GM12878 (cell line): ENCODE measurements around the gene TCF15. TPM values are rescaled to one million over a fixed set of nuclear protein-coding genes. Genes with fewer than 3 reads are reported as not detected.

ENCODE experiments used
- ATAC-seq: fragments of 200-7000 bp; cut with Tn5 transposase; 3 replicates; pipeline ENCODE4 v1.9.1; 2020; ENCODE audit warnings: mild to moderate bottlenecking, moderate library complexity
- BruUV-seq: library from RNA; stranded (reverse); fragments of 400-500 nt; replicated peaks from 2 replicates; lab custom pipeline; 2021; lab: Mats Ljungman, UMichigan
- CTCF ChIA-PET: fragments of 300-600 bp; sonication (Branson Sonifier 250); formaldehyde crosslinking; extraction: SDS; loops from one replicate; lab custom pipeline; 2021; ENCODE audit warnings: inconsistent platforms; lab: Yijun Ruan, JAX
- POLR2A ChIA-PET: fragments of 350-600 bp; formaldehyde crosslinking; extraction: SDS; loops from one replicate; lab custom pipeline; 2021; ENCODE audit warnings: inconsistent platforms; lab: Charles Lee
- RAD21 ChIA-PET: fragments of 300-600 bp; sonication (Branson Sonifier 250); formaldehyde crosslinking; loops from one replicate; lab custom pipeline; 2023; ENCODE audit warnings: antibody characterized with exemption; ENCODE audit not compliant: unreplicated experiment; lab: Charles Lee
- SMC1A ChIA-PET: fragments of 300-600 bp; sonication (Branson Sonifier 250); formaldehyde crosslinking; loops from one replicate; lab custom pipeline; 2023; ENCODE audit not compliant: unreplicated experiment, uncharacterized antibody; lab: Charles Lee
- DNase-seq: peaks from one replicate; pipeline ENCODE4 v3.0.0-alpha.2; 2011; ENCODE audit warnings: low read depth, low spot score
- FAIRE-seq: peaks from 3 replicates; lab custom pipeline; 2011; peaks lifted over from hg19 to GRCh38; lab: Jason Lieb, UNC
- H2AFZ ChIP-seq: 2 replicates; pipeline ENCODE4 v1.6.0; 2011; ENCODE audit warnings: low read depth, low read length, control low read depth; ENCODE audit not compliant: control insufficient read depth
- H3K27ac ChIP-seq: 2 replicates; pipeline ENCODE4 v1.5.1; 2011; ENCODE audit warnings: control low read depth; ENCODE audit not compliant: control insufficient read depth, insufficient read depth
- H3K27me3 ChIP-seq, 2 experiments: replicated peaks in 1 of 2; 2 replicates each; pipeline versions ENCODE4 v1.6.0 to v1.6.1; 2011; ENCODE audit warnings: low read length in 1 of 2; ENCODE audit not compliant: control insufficient read depth in 2 of 2, insufficient read depth in 2 of 2
- H3K36me3 ChIP-seq, 2 experiments: 2 replicates each; pipeline ENCODE4 v1.5.1; 2011; ENCODE audit warnings: low read length in 1 of 2; ENCODE audit not compliant: control insufficient read depth in 2 of 2, insufficient read depth in 2 of 2
- H3K4me1 ChIP-seq: 2 replicates; pipeline ENCODE4 v1.6.1; 2011; ENCODE audit warnings: mild to moderate bottlenecking, low read length, moderate library complexity, mixed read lengths; ENCODE audit not compliant: control insufficient read depth, insufficient read depth
- H3K4me2 ChIP-seq: 2 replicates; pipeline ENCODE4 v1.6.0; 2011; ENCODE audit warnings: control low read depth; ENCODE audit not compliant: control insufficient read depth, insufficient read depth
- H3K4me3 ChIP-seq: fragments of 200-600 bp; sonication (generic); 2 replicates; pipeline ENCODE4 v1.5.1; 2016
- H3K79me2 ChIP-seq: 2 replicates; pipeline ENCODE4 v1.6.0; 2011; ENCODE audit warnings: low read length; ENCODE audit not compliant: control insufficient read depth, insufficient read depth
- H3K9ac ChIP-seq: 2 replicates; pipeline ENCODE4 v1.8.0; 2011; ENCODE audit warnings: low read length, control low read depth, mixed read lengths; ENCODE audit not compliant: control insufficient read depth, insufficient read depth
- H3K9me3 ChIP-seq: replicated peaks from 3 replicates; pipeline ENCODE4 v1.5.1; 2011; ENCODE audit warnings: mild to moderate bottlenecking, low read length; ENCODE audit not compliant: control insufficient read depth, insufficient read depth
- H4K20me1 ChIP-seq: 2 replicates; pipeline ENCODE4 v1.6.0; 2011; ENCODE audit not compliant: control insufficient read depth, insufficient read depth
- ELK1 ChIP-seq: IDR thresholded peaks from 2 replicates; pipeline ENCODE4 v1.6.1; 2012; ENCODE audit warnings: low read depth, low read length, improper control_type of control experiment
- HDAC2 ChIP-seq: fragments of 200-600 bp; sonication (generic); IDR thresholded peaks from 2 replicates; pipeline ENCODE4 v1.6.1; 2017
- HSF1 ChIP-seq: fragments of 150-350 bp; IDR thresholded peaks from 2 replicates; pipeline ENCODE4 v1.6.1; 2014; ENCODE audit warnings: mild to moderate bottlenecking, low read depth, low read length
- IKZF1 ChIP-seq: fragments of 450-650 bp; conservative IDR thresholded peaks from 2 replicates; pipeline ENCODE4 v1.6.1; 2017; ENCODE audit warnings: antibody characterized with exemption, mild to moderate bottlenecking
- NFYB ChIP-seq: IDR thresholded peaks from 2 replicates; pipeline ENCODE4 v1.6.1; 2011; ENCODE audit warnings: low read depth, mild to moderate bottlenecking, low read length, improper control_type of control experiment, moderate library complexity; ENCODE audit not compliant: insufficient read depth
- PML ChIP-seq: IDR thresholded peaks from 2 replicates; pipeline ENCODE4 v1.6.1; 2012; ENCODE audit warnings: low read length, inconsistent platforms
- POLR2AphosphoS5 ChIP-seq: IDR thresholded peaks from 2 replicates; pipeline ENCODE4 v1.6.1; 2011; ENCODE audit warnings: mild to moderate bottlenecking, low read length, inconsistent platforms
- POU2F2 ChIP-seq: IDR thresholded peaks from 3 replicates; pipeline ENCODE4 v1.6.1; 2011; ENCODE audit warnings: low read depth, mild to moderate bottlenecking, low read length, borderline replicate concordance
- RBBP5 ChIP-seq: fragments of 200-600 bp; sonication (generic); conservative IDR thresholded peaks from 2 replicates; pipeline ENCODE4 v1.6.1; 2016
- RELB ChIP-seq: fragments of 450-650 bp; IDR thresholded peaks from 2 replicates; pipeline ENCODE4 v1.6.1; 2017; ENCODE audit warnings: low read depth, mild to moderate bottlenecking, moderate library complexity
- SKIL ChIP-seq: fragments of 450-650 bp; IDR thresholded peaks from 2 replicates; pipeline ENCODE4 v1.6.1; 2017; ENCODE audit warnings: mild to moderate bottlenecking, low read depth, inconsistent platforms; ENCODE audit not compliant: poor library complexity, severe bottlenecking
- SMAD5 ChIP-seq: IDR thresholded peaks from 2 replicates; pipeline ENCODE4 v1.6.1; 2016; ENCODE audit warnings: antibody characterized with exemption, low read depth
- STAT3 ChIP-seq: IDR thresholded peaks from 2 replicates; pipeline ENCODE4 v1.6.1; 2011; ENCODE audit warnings: low read depth, low read length, improper control_type of control experiment
- TAF1 ChIP-seq: IDR thresholded peaks from 2 replicates; pipeline ENCODE4 v1.6.1; 2011; ENCODE audit warnings: mild to moderate bottlenecking, low read depth, low read length, borderline replicate concordance
- ZBED1 ChIP-seq: IDR thresholded peaks from 2 replicates; pipeline ENCODE4 v1.6.1; 2016; ENCODE audit warnings: borderline replicate concordance
- WGBS: methylation state at CpG from one replicate; pipeline ENCODE4 v1.1.6; 2016; ENCODE audit warnings: low lambda C conversion rate; ENCODE audit not compliant: insufficient replicate concordance, insufficient coverage; ENCODE audit errors: missing lambda C conversion rate; 5-methylcytosine and 5-hydroxymethylcytosine counted together
- in situ Hi-C: fragments of 300-500 bp; cut with MboI; formaldehyde crosslinking; loops from 9 replicates; pipeline ENCODE4 v1.14.3; 2018; ENCODE audit warnings: mixed read lengths
- intact Hi-C: fragments of 100-400 bp; cut with micrococcal nuclease; formaldehyde crosslinking; loops from one replicate; pipeline ENCODE4 v1.14.2; 2022; ENCODE audit not compliant: unreplicated experiment
- polyA plus RNA-seq, 11 experiments: library from polyadenylated mRNA; depleted of rRNA in 4 of 11; unstranded in 6 of 11; stranded (reverse) in 5 of 11; fragments of >200 nt; fragmentation: Nextera tagmentation in 4 of 11; fragmentation: Illumina TruSeq in 1 of 11; extraction: Ambion mirVana in 4 of 11; extraction: Trizol in 1 of 11; gene quantifications; 1 replicate in 1 of 11; 2 replicates in 10 of 11; pipeline versions ENCODE4 v1.2.1 to v1.2.3, GENCODE V29; 2011 to 2016; ENCODE audit warnings: inconsistent platforms in 2 of 11, missing spikeins in 2 of 11, low read depth in 1 of 11
- total RNA-seq, 4 experiments: library from RNA; depleted of rRNA in 3 of 4; stranded (reverse); fragments of >200 nt in 3 of 4; fragmentation: Illumina TruSeq in 1 of 4; extraction: Trizol in 1 of 4; gene quantifications; 2 replicates each; pipeline versions ENCODE4 v1.2.1 to v1.2.3, GENCODE V29; 2013 to 2021

The TCF15 gene
- total and polyA plus RNA-seq, 10 of the 15 experiments (the other 5 are each of a cell fraction or from before 2014, with no cell fraction given) = 0.08 TPM; not detected in 9

- TF ChIP-seq ZBED1 (no peak), TAF1 (no peak), POU2F2 (no peak), SKIL (no peak), ELK1 (no peak), POLR2AphosphoS5 (no peak), HDAC2 (no peak)
Observed at GRCh38 chr20:640674-641515, 30.8 kb upstream of the TCF15 start (continued).

GRCh38 chr20:638579-638978, 28.5 kb upstream of the TCF15 start:
- 90% methylated on average over 1 of the region's 1 CpG for WGBS
- H3K27ac ChIP-seq = no peak overlapping the region
- H4K20me1 ChIP-seq = no peaks in the 10 kb centered on the region
- ChIA-PET SMC1A (no interaction called here), RAD21 (no interaction called here), POLR2A (interaction anchor here (1.0 kb wide), 1 partner anchor 83 kb away, joined by 3 read pairs; no protein-coding TSS in a partner anchor), CTCF (interaction anchor here (0.6 to 1.1 kb wide), 2 partner anchors 9 to 728 kb away, joined by 3 read pairs; no protein-coding TSS in a partner anchor)
- in situ Hi-C loops = no loop called here
- no peak overlapping the region for H3K9ac ChIP-seq
- no peak for DNase-seq
- no peaks in the 10 kb centered on the region for H3K4me1 ChIP-seq
- H3K27me3 ChIP-seq = peaks cover 0 to 2% of the 10 kb centered on the region in 2 experiments; a peak in 2 of 4 replicates
- FAIRE-seq = no peak
- no peaks in the 10 kb centered on the region for H3K36me3 ChIP-seq
- H3K9me3 ChIP-seq = no peaks in the 10 kb centered on the region
- no peak overlapping the region for H2AFZ ChIP-seq
- BruUV-seq = no TSS peak
- no peaks in the 10 kb centered on the region for H3K79me2 ChIP-seq
- intact Hi-C loops = no loop called here
- H3K4me3 ChIP-seq = no peak overlapping the region
- no peak for ATAC-seq
- H3K4me2 ChIP-seq = no peak overlapping the region
- no peak for TF ChIP-seq STAT3
- TF ChIP-seq HSF1 = no peak
- no peak for TF ChIP-seq SMAD5
- no peak for TF ChIP-seq RBBP5
- no peak for TF ChIP-seq NFYB
- TF ChIP-seq PML = no peak
- TF ChIP-seq RELB = no peak
- no peak for TF ChIP-seq IKZF1
